ENCODE data around the gene MICALL1.

DNA sequence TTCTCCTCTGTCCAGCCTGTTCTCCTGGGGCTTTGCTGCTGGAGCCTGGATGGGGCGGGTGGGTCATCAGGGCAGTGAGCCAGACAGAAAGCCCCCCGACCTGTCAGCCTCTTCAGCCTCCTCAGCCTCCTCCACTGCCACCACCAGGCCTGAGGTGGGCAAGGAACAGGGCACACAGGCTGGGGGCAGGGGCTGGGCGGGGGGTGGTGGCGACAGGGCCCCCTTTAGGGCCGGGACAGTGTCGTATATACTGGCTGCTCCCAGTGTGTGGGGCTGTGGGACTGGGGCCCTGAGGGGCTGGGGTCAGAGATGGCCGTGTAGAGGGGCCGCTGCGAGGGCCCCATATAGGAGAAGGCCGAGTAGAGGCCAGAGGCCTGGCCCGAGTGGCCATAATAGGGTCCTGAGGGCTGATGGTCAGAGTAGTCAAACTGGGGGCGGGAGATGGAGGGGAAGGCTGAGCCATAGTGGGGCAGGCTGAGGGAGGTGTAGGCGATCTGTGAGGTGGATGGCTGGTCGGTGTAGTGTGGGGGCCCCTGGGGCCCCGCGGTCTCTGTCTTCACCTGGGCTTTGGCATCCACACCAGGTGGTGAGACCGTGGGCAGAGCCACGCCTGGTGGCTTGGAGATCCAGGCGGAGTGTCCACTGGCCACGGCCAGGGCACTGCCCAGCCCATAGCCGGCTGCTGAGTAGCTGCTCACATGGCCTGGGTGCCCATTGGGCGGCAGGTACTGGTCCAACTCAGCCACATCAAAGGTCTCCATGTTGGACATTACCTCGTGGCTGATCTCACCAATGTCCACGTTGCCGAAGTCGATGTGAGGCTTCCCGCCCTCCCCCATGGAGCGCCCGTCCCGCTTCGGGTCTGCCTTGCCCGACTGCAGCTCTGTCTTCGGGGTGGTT, 67.4 kb downstream of the MICALL1 start:
- TF ChIP-seq NR2C2 (CRISPR knock-in tag; IDR thresholded peaks at IDR 0.05) (no peak), HMGA2 (CRISPR knock-in tag; IDR thresholded peaks at IDR 0.05) (no peak), JUN (CRISPR knock-in tag; IDR thresholded peaks at IDR 0.05) (no peak), NFYB (CRISPR knock-in tag; conservative IDR thresholded peaks at IDR 0.05; ENCODE audit: low read depth) (no peak)
- TF ChIP-seq, protein P1, sequence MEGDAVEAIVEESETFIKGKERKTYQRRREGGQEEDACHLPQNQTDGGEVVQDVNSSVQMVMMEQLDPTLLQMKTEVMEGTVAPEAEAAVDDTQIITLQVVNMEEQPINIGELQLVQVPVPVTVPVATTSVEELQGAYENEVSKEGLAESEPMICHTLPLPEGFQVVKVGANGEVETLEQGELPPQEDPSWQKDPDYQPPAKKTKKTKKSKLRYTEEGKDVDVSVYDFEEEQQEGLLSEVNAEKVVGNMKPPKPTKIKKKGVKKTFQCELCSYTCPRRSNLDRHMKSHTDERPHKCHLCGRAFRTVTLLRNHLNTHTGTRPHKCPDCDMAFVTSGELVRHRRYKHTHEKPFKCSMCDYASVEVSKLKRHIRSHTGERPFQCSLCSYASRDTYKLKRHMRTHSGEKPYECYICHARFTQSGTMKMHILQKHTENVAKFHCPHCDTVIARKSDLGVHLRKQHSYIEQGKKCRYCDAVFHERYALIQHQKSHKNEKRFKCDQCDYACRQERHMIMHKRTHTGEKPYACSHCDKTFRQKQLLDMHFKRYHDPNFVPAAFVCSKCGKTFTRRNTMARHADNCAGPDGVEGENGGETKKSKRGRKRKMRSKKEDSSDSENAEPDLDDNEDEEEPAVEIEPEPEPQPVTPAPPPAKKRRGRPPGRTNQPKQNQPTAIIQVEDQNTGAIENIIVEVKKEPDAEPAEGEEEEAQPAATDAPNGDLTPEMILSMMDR (IDR thresholded peaks at IDR 0.05): no peak
- TF ChIP-seq, protein P2, sequence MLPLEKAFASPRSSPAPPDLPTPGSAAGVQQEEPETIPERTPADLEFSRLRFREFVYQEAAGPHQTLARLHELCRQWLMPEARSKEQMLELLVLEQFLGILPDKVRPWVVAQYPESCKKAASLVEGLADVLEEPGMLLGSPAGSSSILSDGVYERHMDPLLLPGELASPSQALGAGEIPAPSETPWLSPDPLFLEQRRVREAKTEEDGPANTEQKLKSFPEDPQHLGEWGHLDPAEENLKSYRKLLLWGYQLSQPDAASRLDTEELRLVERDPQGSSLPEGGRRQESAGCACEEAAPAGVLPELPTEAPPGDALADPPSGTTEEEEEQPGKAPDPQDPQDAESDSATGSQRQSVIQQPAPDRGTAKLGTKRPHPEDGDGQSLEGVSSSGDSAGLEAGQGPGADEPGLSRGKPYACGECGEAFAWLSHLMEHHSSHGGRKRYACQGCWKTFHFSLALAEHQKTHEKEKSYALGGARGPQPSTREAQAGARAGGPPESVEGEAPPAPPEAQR (CRISPR knock-in tag; IDR thresholded peaks at IDR 0.05): no peak
- TF ChIP-seq, protein P3, sequence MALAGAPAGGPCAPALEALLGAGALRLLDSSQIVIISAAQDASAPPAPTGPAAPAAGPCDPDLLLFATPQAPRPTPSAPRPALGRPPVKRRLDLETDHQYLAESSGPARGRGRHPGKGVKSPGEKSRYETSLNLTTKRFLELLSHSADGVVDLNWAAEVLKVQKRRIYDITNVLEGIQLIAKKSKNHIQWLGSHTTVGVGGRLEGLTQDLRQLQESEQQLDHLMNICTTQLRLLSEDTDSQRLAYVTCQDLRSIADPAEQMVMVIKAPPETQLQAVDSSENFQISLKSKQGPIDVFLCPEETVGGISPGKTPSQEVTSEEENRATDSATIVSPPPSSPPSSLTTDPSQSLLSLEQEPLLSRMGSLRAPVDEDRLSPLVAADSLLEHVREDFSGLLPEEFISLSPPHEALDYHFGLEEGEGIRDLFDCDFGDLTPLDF (CRISPR knock-in tag; IDR thresholded peaks at IDR 0.05): no peak
- TF ChIP-seq, protein P4, sequence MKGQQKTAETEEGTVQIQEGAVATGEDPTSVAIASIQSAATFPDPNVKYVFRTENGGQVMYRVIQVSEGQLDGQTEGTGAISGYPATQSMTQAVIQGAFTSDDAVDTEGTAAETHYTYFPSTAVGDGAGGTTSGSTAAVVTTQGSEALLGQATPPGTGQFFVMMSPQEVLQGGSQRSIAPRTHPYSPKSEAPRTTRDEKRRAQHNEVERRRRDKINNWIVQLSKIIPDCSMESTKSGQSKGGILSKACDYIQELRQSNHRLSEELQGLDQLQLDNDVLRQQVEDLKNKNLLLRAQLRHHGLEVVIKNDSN (CRISPR knock-in tag; IDR thresholded peaks at IDR 0.05): no peak
- TF ChIP-seq, protein P5, sequence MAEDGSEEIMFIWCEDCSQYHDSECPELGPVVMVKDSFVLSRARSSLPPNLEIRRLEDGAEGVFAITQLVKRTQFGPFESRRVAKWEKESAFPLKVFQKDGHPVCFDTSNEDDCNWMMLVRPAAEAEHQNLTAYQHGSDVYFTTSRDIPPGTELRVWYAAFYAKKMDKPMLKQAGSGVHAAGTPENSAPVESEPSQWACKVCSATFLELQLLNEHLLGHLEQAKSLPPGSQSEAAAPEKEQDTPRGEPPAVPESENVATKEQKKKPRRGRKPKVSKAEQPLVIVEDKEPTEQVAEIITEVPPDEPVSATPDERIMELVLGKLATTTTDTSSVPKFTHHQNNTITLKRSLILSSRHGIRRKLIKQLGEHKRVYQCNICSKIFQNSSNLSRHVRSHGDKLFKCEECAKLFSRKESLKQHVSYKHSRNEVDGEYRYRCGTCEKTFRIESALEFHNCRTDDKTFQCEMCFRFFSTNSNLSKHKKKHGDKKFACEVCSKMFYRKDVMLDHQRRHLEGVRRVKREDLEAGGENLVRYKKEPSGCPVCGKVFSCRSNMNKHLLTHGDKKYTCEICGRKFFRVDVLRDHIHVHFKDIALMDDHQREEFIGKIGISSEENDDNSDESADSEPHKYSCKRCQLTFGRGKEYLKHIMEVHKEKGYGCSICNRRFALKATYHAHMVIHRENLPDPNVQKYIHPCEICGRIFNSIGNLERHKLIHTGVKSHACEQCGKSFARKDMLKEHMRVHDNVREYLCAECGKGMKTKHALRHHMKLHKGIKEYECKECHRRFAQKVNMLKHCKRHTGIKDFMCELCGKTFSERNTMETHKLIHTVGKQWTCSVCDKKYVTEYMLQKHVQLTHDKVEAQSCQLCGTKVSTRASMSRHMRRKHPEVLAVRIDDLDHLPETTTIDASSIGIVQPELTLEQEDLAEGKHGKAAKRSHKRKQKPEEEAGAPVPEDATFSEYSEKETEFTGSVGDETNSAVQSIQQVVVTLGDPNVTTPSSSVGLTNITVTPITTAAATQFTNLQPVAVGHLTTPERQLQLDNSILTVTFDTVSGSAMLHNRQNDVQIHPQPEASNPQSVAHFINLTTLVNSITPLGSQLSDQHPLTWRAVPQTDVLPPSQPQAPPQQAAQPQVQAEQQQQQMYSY (CRISPR knock-in tag; IDR thresholded peaks at IDR 0.05): no peak

All from WTC11 (cell line).